ENCODE data around the gene SLC1A3.

- TF ChIP-seq CTCF (IDR thresholded peaks at IDR 0.05) (no peak), EP300 (IDR thresholded peaks at IDR 0.05) (no peak)
Observed at GRCh38 chr5:36584009-36584875, 22.2 kb upstream of the SLC1A3 start.
